ENCODE results near the gene TCF4. TPM values are rescaled to one million over a fixed set of nuclear protein-coding genes. Genes with fewer than 3 reads are reported as not detected.

TCF4 gene
- total RNA-seq, 6 experiments from 2014 or later = 50.4 to 71.1 (median 59.0) TPM

GRCh38 chr18:55477860-55478581 is 110.0 kb downstream of the TCF4 start:
- TF ChIP-seq CTCF (IDR thresholded peaks at IDR 0.05) = no peak
- H3K27me3 Mint-ChIP-seq (ENCODE audit: insufficient read depth) = no peaks in the 10 kb centered on the region
- no peaks in the 10 kb centered on the region; the same call in 1 of the 2 replicates for H3K36me3 Mint-ChIP-seq (ENCODE audit: low read depth)
- H3K27ac Mint-ChIP-seq = peak overlapping the region; percentile 89
- H3K4me1 Mint-ChIP-seq (ENCODE audit: low read depth) = peaks cover 54% of the 10 kb centered on the region
- peak overlapping the region; percentile 87 for H3K4me3 Mint-ChIP-seq
- peak; percentile 13 for DNase-seq
- no peaks in the 10 kb centered on the region for H3K9me3 Mint-ChIP-seq

- Mint-ChIP-seq H3K9me3 (no peaks in the 10 kb centered on the region), H3K27me3 (ENCODE audit: insufficient read depth) (no peaks in the 10 kb centered on the region), H3K36me3 (ENCODE audit: low read depth) (no peaks in the 10 kb centered on the region; the same call in 1 of the 2 replicates), H3K4me1 (ENCODE audit: low read depth) (peaks cover 50% of the 10 kb centered on the region), H3K27ac (peak overlapping the region; percentile 89), H3K4me3 (peak overlapping the region; percentile 87)
- TF ChIP-seq CTCF (IDR thresholded peaks at IDR 0.05) = peak; percentile 60
- DNase-seq = peak; percentile 49
These were observed 110.5 kb downstream of the TCF4 start for GRCh38 chr18:55477499-55477859.

- H3K9me3 Mint-ChIP-seq = no peaks in the 10 kb centered on the region
- peaks cover 4% of the 10 kb centered on the region; the same call in 1 of the 2 replicates for H3K36me3 Mint-ChIP-seq (ENCODE audit: low read depth)
- H3K4me3 Mint-ChIP-seq = no peak overlapping the region
- H3K27ac Mint-ChIP-seq = no peak overlapping the region
- no peak for DNase-seq
- no peak for TF ChIP-seq CTCF (IDR thresholded peaks at IDR 0.05)
- peaks cover 50% of the 10 kb centered on the region for H3K4me1 Mint-ChIP-seq (ENCODE audit: low read depth)
- no peaks in the 10 kb centered on the region; the same call in 1 of the 2 replicates for H3K27me3 Mint-ChIP-seq (ENCODE audit: insufficient read depth)
These were observed 112.1 kb downstream of the TCF4 start for GRCh38 chr18:55475916-55476315.

DNA sequence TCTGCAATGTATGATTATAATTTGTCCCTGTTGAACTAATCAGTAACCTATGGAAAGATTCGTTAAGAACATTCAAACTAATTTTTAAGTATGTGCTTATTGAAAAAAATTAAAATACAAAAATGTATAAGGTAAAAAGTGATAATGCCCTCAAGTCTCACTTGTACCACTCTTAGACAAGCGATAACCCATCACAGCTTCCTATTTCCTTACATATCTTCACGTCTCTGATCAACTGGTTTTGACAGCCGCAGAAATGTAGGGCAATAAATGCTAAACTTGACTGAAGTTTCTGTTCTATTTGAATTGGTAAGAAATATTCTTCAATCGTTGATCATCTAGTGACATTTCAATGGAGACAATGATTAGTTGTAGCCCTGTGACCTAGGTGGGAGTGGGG is 112.5 kb downstream of the TCF4 start:
- Mint-ChIP-seq H3K27me3 (ENCODE audit: insufficient read depth) (no peaks in the 10 kb centered on the region; the same call in 1 of the 2 replicates), H3K4me1 (ENCODE audit: low read depth) (peaks cover 50% of the 10 kb centered on the region), H3K9me3 (no peaks in the 10 kb centered on the region), H3K4me3 (no peak overlapping the region), H3K36me3 (ENCODE audit: low read depth) (peaks cover 6% of the 10 kb centered on the region; the same call in 1 of the 2 replicates), H3K27ac (no peak overlapping the region)
- TF ChIP-seq CTCF (IDR thresholded peaks at IDR 0.05) = no peak
- no peak for DNase-seq

- Mint-ChIP-seq H3K36me3 (ENCODE audit: low read depth) (peaks cover 6% of the 10 kb centered on the region; the same call in 1 of the 2 replicates), H3K27me3 (ENCODE audit: insufficient read depth) (no peaks in the 10 kb centered on the region; the same call in 1 of the 2 replicates), H3K4me1 (ENCODE audit: low read depth) (peaks cover 39% of the 10 kb centered on the region), H3K4me3 (no peak overlapping the region), H3K9me3 (no peaks in the 10 kb centered on the region), H3K27ac (no peak overlapping the region)
- DNase-seq = no peak
- TF ChIP-seq CTCF (IDR thresholded peaks at IDR 0.05) = no peak
These were observed 114.4 kb downstream of the TCF4 start for GRCh38 chr18:55473560-55473959.

Measured in HFFc6 (cell line).